Sciatic nerve (tissue), 2 donors: ENCODE measurements around the gene EFNA1. TPM values are rescaled to one million over a fixed set of nuclear protein-coding genes. Genes with fewer than 3 reads are reported as not detected.

Source experiments
- ATAC-seq: fragments of 200-7000 bp; cut with Tn5 transposase; one replicate; pipeline ENCODE4 v1.9.1; 2020; ENCODE audit warnings: mild to moderate bottlenecking, moderate library complexity
- DNase-seq: peaks from one replicate; pipeline ENCODE4 v3.0.0-alpha.2; 2020; ENCODE audit warnings: low spot score
- intact Hi-C: fragments of 100-400 bp; cut with DNase I; formaldehyde crosslinking; loops from one replicate; pipeline ENCODE4 v1.14.2; 2022
- total RNA-seq: library from RNA; stranded (reverse); fragmentation: NEBNext Ultra II Directional; extraction: Animal tissue kit (Norgen Biotek cat#: 25700); gene quantifications from one replicate; pipeline ENCODE4 v1.2.1, GENCODE V29; 2021
- donor health status: DM: no; HTN: no; CAD: no.
- donor health status: DM: no; HTN: no; CAD: no.

The EFNA1 gene
- total RNA-seq, 1 donor from 2014 or later = 49.0 TPM

DNA sequence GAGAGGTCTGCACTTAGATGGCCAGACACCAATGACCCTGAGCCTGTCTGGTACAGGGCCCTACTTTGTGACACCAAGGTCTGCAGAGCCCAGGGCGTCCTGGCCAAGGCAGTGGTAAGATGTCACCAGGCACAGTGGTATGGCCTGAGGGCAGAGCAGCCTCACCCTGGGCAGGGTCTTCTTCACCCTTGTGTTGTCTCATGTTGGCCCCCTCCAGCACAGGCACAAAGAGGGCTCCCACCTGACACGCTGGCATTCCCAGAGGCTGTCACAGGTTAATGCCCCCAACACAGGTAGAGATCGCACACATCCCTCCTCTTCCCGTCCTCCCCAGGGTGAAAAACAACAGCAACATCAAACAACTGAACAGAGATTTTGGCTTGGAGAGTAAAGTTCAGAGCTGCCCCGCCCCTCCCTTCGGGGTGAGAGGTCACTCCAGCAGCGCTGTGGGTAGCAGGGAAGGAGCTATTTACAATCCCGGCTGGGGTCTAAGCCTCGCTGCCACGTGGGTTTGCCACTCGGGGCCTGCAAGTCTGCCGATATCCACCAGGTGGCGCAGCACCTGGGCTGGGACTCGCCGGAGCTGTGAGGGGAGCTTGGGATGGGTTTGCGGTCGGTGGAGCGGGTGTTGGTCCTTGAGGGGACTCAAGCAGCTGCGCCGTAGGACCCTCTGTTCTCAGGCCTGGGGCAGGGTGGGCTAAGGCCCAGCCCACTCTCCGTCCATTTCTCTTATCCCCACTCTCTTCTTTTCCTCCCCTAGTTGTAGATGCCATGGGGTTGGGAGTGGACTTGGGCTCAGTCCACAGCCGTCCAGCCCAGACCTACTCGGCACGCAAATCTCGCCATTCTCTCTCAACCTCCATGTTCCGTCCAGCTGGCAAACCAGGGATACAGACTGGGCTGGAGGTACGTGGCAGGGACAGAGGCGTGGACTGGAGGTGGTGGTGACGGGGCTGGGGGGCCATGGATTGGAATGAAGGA, 36.3 kb upstream of the EFNA1 start:
- intact Hi-C loops = loop anchor here (5.0 kb wide), 1 partner anchor 76 kb away; no protein-coding TSS in a partner anchor
- peak; percentile 89 for DNase-seq
- ATAC-seq = peak; percentile 57

DNA sequence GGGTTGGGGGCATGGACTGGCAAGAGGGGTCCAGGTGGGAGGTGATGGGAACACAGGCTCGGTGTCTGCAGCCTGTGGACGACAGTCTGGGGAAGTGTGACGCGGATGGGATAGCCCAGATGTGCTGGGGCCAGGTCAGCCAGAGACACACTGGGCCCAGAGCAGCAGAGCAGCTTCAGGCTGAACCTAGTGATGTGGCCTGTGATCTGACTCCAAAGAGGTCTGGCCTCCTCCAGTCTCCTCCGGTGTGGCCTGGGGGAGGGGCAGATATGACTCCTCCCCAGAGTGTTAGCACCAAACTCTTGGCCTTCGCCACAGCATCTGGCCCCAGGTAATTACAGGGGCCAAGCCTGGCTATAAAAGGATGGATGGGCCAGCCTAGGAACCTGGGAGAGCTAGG, 35.5 kb upstream of the EFNA1 start:
- intact Hi-C loops = loop anchor here (5.0 kb wide), 1 partner anchor 75 kb away; no protein-coding TSS in a partner anchor
- DNase-seq (no peak), ATAC-seq (no peak)

DNA sequence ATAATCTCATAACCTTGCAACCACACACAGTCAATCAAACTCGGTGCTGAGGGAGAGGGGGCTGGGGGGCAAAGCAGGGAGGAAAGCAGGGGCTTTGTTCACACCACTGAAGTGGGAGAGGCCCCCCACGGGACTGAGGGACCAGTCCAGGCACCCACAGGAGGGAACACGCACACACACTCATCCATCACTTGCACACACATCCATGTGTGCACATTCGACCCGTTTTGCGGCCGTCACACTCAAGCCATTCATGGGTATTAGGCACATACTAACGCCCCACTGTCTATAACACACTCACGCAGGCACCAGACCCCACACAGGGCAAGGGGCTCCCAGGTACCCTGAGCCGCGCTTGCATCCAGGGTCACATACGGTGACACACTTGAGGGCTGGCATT, 35.0 kb upstream of the EFNA1 start:
- DNase-seq (no peak), ATAC-seq (no peak)
- intact Hi-C loops = loop anchor here (5.0 kb wide), 1 partner anchor 75 kb away; no protein-coding TSS in a partner anchor

DNA sequence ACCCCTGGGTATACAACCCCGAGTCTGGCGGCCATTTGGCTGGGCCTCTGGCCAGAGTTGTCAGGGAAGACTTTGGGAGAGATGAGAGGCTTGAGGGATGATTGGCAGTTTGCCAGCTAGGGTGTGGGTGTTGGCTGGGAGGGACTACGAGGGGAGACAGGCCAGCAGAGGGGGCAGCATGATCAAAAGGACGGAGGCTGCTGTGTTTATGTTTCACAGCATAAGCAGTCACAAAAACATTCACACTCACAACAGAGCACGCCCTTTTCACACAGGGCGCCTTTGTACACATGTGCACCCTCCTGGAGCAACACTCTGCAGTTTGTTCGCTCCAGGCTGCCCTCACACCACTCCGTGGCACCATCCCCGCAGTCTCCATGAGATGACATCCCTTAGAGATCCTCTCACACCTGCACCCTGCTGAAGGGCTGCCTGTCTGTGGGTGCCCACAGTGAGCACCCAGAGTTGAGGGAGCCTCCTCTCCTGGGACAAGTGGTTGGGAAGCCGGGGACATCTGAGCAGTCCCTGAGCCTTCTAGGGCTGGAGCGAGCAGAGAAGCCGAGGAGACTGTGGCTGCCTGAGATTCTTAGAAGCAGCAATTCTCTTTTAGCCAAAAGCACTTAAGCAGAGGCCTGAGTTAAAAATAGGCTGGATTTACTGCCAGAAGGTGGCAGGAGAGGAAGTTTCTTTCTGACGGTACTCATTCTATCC, 33.6 kb upstream of the EFNA1 start:
- DNase-seq = no peak
- intact Hi-C loops = loop anchor here (5.0 kb wide), 1 partner anchor 73 kb away; no protein-coding TSS in a partner anchor

DNA sequence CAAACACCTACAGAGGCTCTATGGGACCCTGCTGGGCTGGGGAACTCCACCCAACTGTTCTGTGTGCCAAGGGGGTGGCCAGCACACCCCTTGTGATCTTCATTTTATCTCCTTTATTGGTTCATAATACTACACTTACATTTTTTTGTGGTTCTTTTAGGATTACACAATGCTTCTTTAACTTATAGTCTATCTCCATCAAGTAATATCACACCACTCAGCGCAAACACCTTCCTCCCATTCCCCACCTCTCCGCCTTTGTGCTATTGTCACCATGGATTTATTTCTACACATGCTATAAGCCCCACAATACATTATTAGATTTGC, 33.1 kb upstream of the EFNA1 start:
- ATAC-seq = no peak
- intact Hi-C loops = loop anchor here (5.0 kb wide), 1 partner anchor 73 kb away; no protein-coding TSS in a partner anchor
- no peak for DNase-seq

More for the DNA sequence above, 33.6 kb upstream of the EFNA1 start:
- ATAC-seq = peak; percentile 70

DNA sequence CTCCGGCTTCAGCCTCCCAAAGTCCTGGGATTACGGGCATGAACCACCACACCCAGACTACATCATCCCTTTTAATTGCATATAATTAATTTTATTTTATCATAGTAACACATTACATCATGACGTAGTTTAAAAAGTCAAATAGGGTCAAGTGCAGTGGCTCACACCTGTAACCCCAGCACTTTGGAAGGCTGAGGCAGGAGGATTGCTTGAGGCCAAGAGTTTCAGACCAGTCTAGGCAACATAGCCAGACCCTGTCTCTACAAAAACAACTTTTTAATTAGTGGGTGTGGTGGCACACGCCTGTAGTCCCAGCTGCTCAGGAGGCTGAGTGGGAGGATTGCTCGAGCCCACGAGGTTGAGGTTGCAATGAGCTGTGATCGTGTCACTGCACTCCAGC, 28.3 kb upstream of the EFNA1 start:
- ATAC-seq = no peak
- intact Hi-C loops = no loop called here
- DNase-seq = no peak

DNA sequence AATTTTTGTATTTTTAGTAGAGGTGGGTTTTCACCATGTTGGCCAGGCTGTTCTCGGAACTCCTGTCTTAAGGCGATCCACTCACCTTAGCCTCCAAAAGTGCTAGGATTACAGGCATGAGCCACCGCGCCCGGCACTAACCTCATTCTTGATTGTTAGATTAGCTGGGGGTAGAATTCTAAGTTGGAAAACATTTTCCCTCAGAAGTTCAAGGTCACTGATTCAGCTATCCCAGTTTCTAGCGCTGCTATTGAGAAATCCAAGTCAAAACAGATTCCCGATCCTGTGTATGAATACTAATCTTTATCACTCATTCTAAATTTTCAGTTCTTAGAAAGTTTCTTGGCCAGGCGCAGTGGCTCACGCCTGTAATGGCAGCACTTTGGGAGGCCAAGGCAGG, 24.4 kb upstream of the EFNA1 start:
- DNase-seq = no peak
- no peak for ATAC-seq
- intact Hi-C loops = no loop called here

DNA sequence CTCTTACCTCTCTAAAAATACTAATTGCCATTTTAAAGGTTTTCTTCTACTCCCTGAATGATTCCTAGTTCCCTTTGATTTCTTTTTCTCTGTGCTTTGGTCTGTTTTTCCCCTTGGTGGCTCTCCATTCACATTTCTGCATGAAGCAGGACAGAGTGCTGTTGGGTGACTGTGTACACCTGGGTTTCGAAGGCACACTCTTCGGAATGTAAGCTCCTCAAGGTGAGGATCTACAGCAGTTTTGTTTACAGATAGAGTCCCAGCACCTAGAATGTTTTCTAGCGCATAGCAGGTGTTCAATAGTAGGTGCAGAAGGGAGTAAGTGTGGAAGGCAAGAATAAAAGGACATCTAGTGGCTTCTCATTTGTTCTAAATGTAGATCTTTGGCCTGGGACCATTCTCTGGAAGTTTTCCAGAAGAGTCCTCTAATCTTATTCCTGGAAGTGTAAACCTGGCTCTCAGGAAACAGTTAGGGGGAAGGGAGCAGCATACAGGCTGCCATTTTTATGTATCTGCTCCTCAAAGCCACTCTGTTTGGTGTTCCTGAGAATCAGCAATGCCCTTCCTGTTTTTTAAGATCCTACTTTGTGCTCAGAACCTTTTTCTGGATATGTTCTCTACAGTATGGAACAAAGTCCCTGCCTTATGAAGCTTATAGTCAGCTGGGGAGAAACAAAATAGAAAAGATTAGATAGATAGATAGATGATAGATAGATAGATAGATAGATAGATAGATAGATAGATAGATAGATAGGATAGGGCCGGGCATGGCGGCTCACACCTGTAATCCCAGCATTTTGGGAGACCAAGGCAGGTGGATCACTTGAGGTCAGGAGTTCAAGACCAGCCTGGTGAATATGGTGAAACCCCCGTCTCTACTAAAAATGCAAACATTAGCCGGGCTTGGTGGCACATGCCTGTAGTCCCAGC, 22.8 kb upstream of the EFNA1 start:
- DNase-seq (no peak), ATAC-seq (no peak)
- intact Hi-C loops = no loop called here

DNA sequence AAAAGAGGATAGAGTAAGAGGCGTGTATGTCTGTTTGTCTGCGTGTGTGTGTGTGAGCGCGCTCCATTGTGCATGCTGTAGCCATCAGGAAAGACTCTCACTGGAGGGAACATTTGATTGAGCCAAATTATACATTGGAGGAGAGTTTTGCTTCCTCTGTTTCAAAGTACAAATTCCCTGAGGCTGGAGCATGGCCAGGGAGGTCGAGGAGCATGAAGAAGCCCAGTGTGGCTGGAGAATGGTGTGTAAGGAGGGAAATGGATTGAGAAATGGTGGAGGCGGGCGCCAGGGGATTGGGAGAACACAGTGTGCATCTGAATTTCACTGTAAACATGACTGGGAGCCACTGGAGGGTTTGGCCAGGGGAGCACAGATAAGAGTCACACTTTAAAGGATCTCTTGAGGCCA, 22.1 kb upstream of the EFNA1 start:
- no peak for DNase-seq
- intact Hi-C loops = no loop called here
- ATAC-seq = peak; percentile 85

DNA sequence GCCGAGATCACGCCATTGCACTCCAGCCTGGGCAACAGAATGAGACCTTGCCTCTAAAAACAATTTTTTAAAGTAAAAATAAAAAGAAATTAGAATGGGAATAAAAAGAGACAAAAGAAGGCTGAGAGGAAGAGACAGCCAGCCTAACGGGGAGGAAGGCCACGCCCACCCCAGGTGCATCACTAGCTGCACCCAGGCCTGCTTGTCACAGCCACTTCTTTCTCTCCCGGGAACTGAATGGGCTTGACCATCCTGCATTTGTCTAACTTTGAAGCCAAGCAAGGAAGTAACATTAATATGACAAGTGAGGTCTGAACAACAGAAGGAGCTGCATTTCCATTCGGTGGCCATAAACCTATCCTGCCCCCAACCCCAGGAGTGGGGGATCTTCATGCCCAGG, 20.8 kb upstream of the EFNA1 start:
- intact Hi-C loops = no loop called here
- DNase-seq = no peak
- no peak for ATAC-seq

DNA sequence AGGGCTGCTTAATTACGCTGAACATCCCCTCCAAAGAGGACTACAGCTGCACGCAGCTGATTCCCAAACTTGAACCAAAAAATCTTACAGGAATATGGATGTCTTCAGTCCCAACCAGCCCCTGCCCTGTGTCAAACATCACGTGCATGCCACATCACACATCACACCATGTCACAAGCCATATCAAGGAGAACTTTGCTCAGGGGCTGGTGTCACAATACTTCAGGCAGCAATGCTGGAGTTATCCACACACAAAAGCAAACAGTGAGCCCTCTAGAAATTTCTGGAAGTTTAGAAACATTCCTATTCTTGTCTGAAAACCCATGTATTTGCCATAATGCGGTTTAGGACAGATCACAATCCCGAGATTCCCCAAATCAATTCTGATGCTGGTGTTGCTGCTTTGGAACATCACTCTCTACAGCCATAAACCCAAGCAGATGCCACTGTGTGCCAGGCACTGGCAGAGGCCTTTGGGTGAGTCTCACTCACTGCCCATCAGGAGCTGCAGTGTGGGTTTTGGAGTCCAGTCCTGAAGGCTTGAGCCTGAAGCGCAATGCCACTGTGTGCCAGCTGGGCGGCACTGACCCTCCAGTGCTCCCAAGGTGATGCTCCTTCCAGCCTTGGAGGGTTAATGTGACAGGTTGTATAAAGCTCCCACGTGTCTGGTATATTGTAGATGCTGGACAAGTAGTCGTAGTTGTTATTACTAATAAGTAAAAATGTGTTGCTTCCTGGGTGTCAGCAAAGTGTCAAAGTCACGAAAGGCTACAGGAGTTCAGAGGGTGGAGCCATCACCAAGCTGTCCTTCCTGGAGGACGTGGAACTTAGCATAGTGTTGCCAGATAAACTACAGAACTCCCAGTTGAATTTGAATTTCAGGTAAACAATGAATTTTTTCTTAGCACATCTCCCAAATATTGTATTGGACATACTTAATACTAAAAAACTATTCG, 20.1 kb upstream of the EFNA1 start:
- no peak for ATAC-seq
- no peak for DNase-seq
- intact Hi-C loops = no loop called here

DNA sequence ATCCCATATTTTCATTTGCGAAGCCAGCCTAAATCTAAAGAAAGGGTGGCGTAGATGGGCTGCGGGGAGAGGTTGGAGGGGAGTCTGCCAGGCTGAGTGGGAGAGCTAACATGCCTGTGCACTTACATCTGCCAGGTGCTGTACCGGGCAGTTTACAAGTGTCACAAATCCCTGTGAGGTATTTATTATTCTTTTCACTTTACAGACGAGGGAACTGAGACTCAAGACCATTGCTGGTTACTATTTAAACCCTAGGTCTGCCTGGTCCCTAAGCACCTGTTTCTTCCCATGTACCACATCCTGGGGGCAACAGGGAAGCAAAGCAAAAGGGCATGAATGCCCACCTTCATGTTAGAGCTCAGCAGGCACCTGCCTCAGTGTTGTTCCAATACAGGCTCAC, 19.4 kb upstream of the EFNA1 start:
- ATAC-seq (no peak), DNase-seq (no peak)
- intact Hi-C loops = no loop called here

DNA sequence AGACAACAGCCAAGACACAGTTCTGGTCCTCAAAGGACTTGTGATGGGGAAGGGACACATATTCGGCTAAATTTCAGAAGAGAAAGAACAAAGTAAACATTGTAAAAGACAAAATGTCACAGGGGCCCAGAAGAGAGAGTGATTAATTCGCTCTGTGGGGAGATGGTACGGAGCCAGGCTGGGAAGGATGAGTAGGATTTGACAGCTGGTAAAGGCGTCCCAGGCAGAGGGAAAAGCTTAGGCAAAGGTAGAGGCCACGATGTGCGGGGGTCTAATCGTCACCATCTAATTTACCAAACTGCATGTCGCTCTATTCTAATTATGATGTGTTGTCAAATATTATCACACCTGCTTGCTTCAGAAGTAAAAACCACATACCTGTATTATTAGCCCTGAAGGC, 17.3 kb upstream of the EFNA1 start:
- intact Hi-C loops = no loop called here
- no peak for ATAC-seq

DNA sequence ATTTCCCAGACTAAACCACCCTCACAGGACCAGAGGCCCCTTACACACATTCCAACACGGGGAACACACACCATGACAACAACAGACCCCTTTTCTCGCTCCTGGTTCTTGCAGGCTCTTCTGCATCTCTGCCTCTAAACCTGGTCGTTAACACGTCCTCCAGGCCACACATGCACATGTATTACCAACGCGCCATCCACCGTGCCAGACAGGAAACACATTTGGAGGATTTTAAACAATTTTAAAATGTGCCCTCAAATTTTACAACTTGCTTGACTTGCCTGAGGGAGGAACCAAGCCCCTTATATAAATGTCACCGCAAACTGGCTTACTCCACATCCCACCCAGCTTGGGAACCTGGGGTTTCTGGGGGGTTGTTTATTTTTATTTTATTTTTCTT, 16.9 kb upstream of the EFNA1 start:
- intact Hi-C loops = no loop called here
- DNase-seq = no peak
- ATAC-seq = no peak

More for the DNA sequence above, 17.3 kb upstream of the EFNA1 start:
- DNase-seq = no peak

DNA sequence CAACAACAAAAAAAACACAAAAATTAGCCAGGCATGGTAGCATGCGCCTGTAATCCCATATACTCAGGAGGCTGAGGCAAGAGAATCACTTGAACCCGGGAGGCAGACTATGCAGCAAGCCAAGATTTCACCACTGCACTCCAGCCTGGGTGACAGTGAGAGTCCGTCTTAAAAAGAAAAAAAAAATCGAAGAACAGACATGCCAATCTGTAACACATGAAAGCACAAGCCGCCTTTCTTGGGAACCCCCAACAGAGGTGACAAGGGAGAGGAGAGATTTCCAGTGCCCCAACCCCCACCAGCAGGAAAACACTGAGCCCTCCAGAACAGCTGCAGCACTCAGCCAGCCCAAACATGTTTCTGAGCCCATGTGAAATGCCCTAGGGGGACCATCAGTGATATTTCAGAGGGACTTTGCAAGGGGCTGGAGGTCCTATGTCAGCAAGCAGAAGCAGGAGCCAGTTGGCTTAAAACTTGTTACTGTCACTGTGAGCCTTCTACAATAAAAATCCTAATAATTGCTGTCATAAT, 14.2 kb upstream of the EFNA1 start:
- intact Hi-C loops = no loop called here
- ATAC-seq = no peak
- DNase-seq = no peak

DNA sequence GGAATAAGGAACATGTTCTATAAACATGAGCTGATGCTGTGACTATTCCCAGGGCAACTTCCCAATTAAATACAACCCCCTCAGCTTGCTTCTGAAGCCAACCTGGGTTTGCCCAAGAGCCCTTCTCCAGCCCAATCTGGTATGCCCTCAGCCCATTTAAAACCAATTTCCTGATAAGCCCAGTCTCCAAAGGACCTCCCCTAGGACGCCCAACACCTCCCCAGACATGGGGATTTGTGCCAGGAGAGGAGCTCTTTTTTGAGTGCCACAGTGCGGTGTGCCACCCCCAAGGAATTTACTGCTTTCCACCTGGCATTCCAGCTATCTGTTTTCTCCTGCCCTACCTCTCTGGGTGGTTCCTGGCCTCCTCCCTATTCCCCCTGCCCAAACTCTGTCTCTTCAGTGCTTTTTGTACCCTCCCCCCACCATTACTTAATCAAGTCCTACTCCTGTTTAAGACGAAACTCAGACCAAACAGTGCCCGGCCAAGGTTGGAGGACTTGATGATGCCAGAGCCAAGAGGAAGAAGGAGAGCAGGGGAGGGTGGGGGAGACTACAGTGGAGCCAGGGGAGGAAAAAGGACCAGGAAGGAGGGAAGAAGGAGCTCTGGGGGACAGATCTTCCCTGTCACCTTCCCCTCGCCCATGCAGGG, 11.4 kb upstream of the EFNA1 start:
- ATAC-seq = no peak
- no peak for DNase-seq
- intact Hi-C loops = no loop called here

DNA sequence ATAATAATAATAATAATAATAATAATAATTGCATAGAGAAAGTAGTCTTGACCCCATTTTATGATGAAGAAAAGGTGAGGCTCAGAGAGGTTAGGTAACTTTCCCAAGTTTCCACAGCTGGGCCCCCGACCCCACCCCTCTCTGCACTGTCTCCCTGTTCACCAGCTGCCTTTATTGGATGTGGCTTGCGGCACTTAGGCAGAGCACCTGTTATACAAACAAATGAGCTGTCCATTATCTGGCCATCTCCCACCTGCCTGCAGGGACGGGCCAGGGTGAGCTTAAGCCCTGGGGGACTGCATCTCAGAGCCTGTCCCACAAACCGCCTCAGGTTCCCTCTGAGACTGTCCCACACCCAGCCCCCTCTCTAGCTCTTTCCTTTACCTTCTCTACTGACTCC, 10.1 kb upstream of the EFNA1 start:
- intact Hi-C loops = no loop called here
- ATAC-seq (no peak), DNase-seq (no peak)
